GM18498 (cell line): ENCODE data around the gene GSK3B.
A peak's percentile ranks its signal among the peaks of the same experiment; 100 is the strongest.
"Not testable (repeated sequence)": the region's sequence is repeated elsewhere in the genome, so short reads cannot be mapped to it uniquely, and the experiment has no call there.

Experiments used
- ATAC-seq: cut with Tn5 transposase; IDR thresholded peaks from one replicate; pipeline ENCODE4 v1.9.1; 2021; ENCODE audit warnings: mild to moderate bottlenecking, moderate library complexity; ENCODE audit not compliant: unreplicated experiment

GSK3B gene

DNA sequence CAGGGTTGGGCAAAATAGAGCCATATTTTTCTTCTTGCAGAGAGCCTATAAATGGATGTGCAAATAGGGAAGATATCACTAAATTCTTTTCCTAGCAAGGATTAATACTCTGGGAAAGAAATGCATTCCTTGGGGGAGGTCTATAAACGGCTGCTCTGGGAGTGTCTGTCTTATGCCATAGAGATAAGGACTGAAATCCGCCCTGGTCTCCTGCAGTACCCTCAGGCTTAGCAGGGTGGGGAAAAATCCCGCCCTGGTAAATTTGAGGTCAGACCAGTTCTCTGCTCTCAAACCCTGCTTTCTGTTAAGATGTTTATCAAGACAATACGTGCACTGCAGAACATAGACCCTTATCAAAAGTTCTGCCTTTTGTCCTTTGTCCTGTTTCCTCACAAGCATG is 205.6 kb downstream of the GSK3B start:
- not testable (repeated sequence) for ATAC-seq

DNA sequence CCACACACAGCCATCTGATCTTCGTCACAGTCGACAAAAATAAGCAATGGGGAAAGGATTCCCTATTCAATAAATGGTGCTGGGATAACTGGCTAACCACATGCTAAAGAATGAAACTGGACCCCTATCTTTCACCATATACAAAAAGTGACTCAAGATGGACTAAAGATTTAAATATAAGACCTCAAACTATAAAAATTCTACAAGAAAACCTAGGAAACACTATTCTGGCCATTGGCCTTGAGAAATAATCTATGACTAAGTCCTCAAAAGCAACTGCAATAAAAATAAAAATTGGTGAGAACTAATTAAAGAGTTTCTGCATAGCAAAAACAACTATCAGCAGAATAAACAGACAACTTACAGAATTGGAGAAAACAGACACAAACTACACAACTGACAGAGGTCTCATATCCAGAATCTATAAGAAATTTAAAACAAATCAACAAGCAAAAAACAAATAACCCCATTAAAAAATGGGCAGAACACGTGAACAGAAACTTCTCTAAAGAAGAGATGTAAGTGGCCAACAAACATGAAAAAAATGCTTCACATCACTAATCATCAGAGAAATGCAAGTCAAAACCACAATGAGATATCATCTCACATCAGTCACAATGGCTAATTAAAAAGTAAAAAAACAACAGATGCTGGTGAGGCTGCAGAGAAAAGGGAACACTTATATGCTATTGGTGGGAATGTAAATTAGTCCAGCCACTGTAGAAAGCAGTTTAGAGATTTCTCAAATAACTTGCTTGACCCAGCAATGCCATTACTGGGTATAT is 208.3 kb downstream of the GSK3B start:
- ATAC-seq = no peak

DNA sequence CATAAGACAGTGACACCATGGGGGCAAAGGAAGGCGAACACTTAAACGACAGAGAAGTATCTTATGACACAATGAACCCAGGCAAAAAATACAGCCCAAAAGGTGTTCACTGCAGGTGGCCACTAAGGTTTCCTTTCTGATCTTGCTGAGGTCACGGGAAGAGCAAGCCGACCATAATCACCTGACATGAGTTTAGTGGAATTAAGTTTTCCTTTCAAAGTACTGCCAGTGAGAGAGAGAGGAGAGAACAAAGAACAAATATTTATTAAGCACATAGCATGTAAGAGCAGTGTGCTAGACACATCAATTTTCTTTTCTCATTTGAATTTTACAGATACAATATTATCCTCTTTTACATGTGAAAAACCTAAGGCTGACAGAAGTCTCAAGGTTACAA is 210.1 kb downstream of the GSK3B start:
- ATAC-seq = no peak

DNA sequence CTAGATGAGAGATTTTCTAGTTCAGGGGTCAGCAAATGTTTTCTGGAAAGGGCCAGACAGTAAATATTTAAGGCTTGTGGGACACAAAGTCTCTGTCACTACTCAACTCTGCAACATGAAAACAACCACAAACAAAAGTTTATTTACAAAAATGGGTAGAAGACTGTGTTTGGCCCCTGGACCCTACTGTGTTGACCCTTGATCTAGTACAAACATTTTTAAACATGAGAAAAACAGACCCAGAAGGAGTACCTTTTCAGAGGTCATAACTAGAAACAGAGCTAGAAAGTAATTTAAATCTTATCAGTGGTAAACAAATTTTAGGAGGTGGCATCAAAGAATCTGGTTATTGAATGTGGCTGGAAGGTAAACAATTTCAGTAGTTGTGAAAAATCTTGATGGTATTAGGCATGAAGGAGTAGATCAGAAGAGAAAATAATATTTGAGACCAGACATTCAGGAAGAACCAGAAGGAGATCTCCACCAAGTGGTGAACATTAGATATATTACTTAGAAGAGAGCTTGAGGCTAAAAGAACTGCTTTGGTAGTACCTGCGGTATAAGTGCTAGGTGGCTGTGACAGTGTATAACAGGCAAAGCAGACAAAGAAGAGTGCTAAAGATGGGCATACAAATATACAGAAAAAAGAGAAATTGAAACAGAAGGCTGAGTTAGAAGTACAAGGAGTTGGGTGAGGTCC is 210.6 kb downstream of the GSK3B start:
- ATAC-seq = no peak

DNA sequence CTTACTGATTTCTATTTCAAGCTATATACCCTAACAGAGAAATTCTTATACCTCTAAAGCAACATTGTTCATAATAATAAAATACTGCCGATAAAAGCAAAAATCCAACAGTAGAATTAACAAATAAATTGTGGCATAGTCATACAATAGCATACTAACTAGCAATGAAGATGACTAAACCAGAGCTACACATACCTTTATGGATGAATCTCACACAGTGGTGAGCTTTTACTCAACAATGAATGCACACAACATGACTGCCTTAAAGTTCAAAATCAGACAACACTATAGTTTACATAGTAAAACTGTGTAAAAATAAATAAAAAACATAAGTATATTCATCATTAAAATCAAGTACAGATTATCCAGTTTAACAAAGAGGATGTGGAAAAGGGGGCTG is 213.3 kb downstream of the GSK3B start:
- ATAC-seq = no peak

DNA sequence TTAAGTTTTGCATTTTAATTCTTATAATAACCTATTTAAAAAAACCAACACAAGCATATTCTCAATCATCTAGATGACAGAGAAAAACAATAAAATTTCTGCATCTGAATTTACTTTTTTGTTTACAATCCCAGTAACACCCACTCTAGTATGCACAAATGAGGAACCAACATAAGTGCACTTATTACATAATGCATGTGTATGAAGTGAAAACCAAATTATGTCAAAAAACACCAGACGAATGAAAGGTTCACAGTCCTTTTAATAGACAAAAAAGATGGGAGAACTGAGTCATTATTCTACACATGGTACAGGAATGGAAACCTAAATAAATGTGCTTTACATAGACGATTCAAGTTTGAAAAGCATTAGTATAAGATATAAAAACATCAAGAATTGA is 220.6 kb downstream of the GSK3B start:
- no peak for ATAC-seq

DNA sequence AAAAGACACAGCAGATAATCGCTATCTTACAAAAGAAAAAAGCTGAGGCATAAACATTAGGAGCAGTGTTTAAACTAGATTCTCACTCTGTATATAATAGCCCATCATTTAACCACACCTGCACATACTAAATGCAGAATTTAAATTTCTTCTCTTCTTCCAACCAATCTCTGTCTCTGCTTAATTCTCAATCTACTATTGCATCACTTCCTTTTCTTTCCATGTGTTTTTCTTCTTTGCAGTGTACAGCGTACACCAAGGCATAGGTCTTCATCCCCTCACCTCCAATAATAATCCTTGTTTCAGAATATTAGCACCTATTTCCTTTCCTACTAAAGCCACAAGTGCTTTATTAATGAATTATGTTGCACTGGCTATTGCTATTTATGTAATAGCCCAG is 221.5 kb downstream of the GSK3B start:
- no peak for ATAC-seq

DNA sequence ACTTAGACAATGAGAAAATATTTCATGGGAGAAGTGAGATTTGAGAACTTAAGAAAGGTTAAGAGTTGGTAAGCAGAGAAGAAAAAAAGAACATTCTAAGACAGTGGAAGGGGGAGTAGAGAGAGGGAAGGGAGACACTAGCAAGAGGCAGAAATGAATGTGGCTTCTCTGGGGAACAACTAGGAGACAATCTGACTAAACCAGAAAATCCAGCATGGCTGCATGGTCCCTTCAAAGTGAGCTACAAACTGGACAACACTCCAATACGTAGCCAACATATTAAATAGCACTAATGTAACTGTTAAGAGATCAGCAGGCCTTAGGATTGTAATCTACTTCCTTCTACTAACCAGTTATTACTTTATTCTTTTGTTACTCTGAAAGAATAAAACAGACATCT is 222.7 kb downstream of the GSK3B start:
- no peak for ATAC-seq

DNA sequence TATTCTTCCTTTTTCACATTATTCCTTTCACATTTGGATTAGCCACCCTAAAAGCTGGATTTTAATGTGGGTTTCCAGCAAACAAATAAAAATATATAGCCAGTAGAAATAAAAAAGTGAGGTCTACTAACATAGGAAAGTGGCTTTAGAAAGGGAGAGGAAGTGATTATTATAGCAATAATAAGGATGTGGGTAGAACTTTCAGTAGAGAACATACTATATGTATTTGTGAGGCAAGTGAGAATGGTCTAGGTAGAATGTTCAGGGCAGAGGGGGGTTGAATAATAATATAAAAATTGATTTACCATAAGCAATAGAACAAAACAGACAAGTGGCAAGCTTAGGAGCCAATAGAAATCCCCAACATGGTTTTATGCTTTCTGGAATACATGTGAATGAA is 223.7 kb downstream of the GSK3B start:
- ATAC-seq = peak; percentile 56

DNA sequence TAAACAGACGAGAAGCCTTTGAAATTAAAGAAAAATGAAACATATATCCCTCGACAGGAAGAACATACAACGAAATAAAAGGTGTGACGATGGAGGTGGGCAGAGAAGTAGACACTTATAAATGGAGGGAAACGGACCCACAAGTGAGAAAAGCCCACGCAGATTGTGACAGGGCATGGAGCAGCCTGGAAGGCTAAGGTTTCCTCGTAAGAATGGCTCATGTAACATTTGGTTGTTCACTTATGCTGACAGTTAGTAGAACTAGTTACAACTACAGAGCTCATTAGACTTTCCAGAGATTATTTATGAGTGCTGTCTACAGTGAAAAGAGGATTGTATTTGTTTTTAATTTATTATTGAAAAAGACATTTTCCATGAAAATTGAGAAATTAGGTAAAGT is 229.8 kb downstream of the GSK3B start:
- ATAC-seq = no peak

DNA sequence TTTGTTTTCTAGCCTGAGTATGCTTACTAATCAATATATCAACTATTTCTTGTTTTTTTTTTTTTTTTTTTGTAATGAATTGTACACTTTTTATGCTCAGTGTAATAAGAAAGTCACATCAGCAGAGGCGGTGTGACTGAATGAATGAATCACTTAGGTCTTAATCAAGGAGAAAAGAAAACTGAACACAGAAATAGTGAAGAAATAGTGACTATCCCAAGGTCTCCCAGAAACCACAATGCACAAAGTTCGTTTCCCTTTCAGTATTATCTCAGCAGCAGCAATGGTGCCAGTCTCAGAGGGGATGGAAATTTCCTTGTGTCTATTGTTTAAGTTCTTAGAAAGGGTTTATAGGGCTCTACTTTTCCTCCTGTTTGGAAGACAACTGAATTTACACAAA is 231.6 kb downstream of the GSK3B start:
- no peak for ATAC-seq

DNA sequence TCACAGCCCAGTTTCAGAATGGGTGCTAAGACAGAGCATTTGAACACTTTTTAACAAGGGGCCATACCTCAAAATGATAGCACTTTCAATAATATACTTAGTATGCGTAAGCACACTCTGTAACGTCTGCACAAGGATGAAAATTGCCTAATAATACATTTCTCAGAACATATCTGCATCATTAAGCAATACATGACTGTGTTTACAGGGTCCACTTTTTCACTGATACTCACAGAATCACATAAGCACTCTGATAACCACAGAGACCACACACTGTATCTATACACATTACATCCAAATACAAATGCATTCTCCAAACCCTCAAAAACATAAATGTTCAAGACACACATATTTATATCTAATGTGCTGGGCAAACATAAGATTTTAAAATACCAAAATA is 232.6 kb downstream of the GSK3B start:
- no peak for ATAC-seq

DNA sequence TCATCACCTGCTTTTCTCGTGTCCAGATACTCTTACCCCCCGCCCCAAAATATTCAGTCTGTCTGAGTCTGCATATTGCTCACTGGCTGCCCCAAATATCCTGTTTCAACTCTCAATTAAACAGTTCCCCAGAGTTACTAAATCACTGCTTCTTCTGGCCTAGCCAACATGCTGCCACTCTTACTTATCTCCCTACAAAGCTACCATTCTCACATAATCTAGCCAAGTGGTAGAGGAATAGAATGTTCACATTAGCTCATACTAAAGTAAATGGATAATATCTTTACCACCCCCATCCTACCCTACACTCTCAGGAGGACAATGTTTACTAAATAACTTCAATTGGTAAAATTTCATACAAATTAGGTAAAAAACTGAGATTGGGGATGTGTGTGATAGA is 234.5 kb downstream of the GSK3B start:
- ATAC-seq = no peak

DNA sequence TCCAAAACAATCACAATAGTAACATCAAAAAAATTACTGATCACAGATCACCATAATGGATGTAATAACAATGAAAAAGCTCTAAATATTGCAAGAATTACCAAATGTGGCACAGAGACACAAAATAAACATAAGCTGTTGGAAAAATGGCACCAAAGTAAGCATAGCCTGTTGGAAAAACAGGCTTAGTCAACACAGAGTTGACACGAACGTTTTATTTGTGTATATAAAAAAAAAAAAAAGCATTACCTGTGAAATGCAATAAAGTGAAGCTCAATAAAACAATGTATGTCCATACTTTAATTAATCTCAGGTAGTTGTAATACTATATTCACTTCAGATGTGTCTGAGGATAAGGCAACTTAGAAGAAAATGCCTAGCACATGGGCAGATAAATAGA is 235.3 kb downstream of the GSK3B start:
- ATAC-seq = no peak

DNA sequence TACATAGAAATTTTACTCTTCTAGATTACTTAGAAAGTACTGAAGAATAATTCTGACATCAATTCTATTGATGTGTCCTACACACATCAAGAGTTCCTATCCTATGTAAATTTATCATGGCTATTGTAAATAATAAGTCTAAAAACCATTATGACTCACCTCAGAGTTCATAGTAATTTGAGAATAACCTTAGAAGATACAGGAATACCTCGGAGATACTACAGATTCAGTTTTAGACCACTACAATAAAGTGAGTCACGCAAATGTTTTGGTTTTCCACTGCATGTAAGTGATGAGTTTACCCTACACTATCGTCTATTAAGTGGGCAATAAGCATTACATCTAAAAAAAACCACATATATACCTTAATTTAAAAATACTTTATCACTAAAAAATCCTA is 237.6 kb downstream of the GSK3B start:
- no peak for ATAC-seq

DNA sequence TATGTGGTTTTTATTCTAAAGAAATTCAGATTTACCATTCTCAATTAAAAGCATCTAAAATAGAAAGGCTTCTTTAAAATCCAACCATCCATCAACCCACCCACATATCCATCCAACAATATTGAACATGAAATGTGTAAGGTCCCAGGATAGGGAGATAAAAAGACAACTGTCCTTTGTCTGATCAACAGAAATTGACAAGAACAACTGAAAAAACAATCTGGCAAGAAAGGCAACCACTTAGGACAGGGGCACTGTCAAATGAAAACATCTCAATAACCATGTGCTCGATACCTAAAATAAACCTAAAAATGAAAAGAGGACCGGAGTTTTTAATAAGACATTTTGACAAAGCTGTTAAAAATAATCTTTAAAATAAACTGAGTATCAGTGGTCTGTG is 245.1 kb downstream of the GSK3B start:
- no peak for ATAC-seq

DNA sequence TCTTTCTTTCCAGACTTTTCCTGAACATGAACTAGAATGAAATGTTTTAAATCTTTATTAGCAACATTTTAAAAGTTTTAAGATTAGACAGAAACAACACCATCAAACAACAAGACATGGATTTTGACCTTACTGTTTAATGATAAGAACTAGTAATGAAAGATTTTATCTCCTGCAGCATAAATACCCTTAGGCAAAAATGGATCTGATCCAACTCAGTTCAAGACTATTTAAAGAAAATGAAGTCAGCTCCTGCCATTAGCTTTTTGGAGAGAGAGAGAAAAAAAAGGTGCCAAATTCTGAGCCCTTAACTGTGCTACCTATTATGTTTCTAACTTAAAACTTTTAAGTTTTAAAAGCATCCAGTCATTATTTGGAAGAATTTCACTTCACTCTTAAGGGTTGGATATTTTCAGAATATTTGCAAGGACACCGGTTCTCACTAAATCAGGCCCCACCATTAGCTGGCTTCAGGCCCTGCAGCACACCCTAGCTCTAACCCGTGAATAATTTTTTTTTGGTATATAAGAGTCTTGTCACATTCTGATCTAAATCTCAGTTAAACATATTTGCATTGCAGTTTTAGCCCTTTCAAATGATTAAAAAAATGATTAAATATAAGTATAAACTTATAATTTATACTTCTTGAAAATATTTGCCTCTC is 252.3 kb downstream of the GSK3B start:
- no peak for ATAC-seq

DNA sequence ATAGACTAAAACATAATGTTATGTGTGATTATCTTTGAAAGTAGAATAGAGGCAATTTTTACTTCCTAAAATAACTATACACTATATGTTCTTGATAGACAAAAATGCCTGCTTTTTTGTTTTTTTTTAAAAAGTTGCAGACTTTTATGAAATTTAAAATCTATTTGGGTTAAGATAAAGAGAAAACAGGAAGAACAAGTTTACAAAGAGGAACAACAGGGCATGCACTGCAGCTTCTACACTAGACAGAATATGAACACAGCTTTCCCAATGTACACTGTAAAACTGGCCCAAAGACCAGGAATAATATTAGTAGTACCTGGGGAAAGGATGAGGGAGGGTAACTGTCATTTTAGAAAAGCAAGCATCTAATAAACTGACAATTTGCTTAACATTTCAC is 258.7 kb downstream of the GSK3B start:
- no peak for ATAC-seq

DNA sequence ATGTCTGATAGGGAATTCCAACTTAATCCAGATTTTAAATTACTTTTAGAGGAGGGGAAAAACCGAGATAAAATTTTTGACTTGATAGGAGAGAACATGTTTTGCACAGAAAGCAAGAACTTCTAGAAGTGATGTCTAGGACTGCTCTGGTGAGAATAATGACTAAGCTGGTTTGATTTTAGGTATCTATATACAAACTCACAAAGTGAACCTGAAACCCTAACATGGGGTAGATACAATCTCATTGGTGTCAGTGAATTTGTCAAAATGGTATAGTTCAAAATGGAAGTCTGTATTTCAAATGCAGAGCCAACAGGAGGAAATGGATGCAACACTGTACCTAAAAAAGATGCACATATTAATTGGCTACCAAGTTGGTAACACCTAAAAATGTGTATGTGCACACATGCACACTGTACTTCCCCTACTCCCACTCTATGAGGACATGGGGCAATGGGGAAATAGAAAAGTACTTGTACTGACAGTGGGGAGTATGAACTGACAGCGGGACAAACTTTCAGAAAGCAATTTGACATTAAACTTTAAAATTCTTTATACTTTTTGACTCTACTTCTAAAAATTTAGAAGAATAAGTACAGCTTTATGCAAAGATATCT is 259.4 kb downstream of the GSK3B start:
- no peak for ATAC-seq

DNA sequence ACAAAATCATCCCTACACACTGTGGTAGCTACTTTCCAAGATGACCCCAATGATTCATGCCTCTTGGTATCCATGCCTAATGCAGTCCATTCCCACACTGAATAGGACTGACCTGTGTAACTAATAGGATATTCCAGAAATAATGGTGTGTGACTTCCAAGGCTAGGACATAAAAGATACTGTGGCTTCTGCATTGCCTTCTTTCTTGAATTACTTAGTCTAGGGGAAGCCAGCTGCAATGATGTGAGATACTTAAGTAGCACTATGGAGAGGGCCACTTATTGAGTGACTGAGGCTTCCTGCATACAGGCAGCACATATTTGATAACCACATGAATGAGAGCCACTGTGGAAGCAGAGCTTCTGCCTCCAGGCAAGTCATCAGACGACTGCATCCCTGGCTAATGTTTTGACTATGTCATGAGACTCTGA is 262.3 kb downstream of the GSK3B start:
- ATAC-seq = no peak

DNA sequence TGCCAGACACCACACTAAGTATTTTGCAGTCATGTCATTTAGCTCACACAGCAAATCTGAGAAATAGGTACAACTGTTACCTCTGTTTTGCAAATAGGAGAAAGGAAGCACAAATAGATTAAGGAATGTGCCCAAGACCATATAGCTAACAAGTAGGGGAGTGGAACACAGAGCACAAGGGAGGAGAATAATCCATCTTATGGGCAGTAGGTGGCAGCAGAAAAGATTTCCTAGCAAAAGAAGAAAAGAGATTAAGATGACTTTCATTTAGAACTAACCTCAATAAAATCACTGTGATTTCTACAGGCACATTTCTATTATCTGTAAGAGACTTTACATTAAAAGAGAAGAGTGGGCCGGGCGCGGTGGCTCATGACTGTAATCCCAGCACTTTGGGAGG is 263.2 kb downstream of the GSK3B start:
- ATAC-seq = no peak

DNA sequence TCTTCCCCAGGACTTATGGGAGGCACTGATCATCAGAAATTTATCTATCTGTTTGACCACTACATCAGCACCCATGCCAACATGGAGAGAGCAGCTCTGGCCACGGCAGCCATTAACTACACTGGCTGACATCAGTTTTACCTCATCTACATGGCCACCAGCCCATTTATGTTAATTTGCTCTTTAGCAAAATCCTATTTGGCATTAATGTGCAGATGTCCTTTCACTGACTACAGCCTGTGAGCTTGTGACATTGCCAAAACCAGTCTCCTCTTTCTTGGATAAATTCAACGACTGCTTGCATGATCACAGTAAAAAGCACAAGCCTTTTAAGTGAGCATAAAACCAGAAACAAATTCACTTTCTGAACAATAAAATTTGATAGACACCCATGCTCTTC is 264.8 kb downstream of the GSK3B start:
- no peak for ATAC-seq
